ENCODE data around the gene PLA2G2E.

- TF ChIP-seq EZH2 (IDR thresholded peaks at IDR 0.05; ENCODE audit: insufficient read depth, low read length) (no peak), CTCF (IDR thresholded peaks at IDR 0.05; ENCODE audit: insufficient read depth, low read depth, low read length) (no peak)
Observed at GRCh38 chr1:19969898-19970660, 46.7 kb upstream of the PLA2G2E start.
